Measurements from ENCODE around the gene PRDM10. TPM values are rescaled to one million over a fixed set of nuclear protein-coding genes. Genes with fewer than 3 reads are reported as not detected.
A peak's percentile ranks its signal among the peaks of the same experiment; 100 is the strongest.

Gene PRDM10
- total and polyA plus RNA-seq, 2 donors (not counting 1 experiment from before 2014, with no cell fraction given): 2.5 to 2.9 TPM

DNA sequence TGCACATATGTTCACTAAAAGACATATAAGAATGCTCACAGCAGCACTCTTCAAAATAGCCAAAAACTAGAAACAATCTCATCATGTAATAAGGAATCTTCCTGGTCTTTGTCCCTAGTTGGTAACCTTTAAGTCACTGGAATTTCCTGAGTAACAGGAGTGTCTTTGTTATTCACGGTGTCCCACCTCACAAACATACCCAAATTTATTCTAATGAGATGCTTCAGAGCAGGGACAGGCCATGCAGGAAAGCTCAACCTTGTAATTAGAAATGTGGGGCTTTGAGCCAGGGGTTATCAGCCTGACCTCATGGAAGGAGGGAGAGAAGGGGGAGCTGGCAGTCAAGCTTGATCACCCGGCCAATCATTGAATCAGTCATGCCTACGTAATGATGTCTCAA is 66.9 kb downstream of the PRDM10 start:
- Histone ChIP-seq H3K27me3 (ENCODE audit: control insufficient read depth, insufficient read depth, low read length) (no peaks in the 10 kb centered on the region), H3K9ac (ENCODE audit: insufficient read depth, low read length) (no peak overlapping the region), H4K20me1 (ENCODE audit: control insufficient read depth, extremely low read depth, insufficient read depth, low read length) (no peaks in the 10 kb centered on the region), H2AFZ (ENCODE audit: low read length) (no peak overlapping the region), H3K79me2 (ENCODE audit: control insufficient read depth, insufficient read depth, low read length) (no peaks in the 10 kb centered on the region), H3K4me1 (ENCODE audit: control insufficient read depth, extremely low read depth, insufficient read depth, low read length) (no peaks in the 10 kb centered on the region), H3K9me3 (ENCODE audit: control insufficient read depth, insufficient read depth, low read depth, low read length) (no peaks in the 10 kb centered on the region), H3K4me3 (replicated peaks in 1 of 4; ENCODE audit: control extremely low read depth in 1 of 4, insufficient read depth in 1 of 4, low read depth in 3 of 4, low read length in 4 of 4) (no peak overlapping the region), H3K36me3 (ENCODE audit: control insufficient read depth, insufficient read depth, low read length) (peaks cover 3% of the 10 kb centered on the region), H3K4me2 (ENCODE audit: extremely low read depth, insufficient read depth, low read length) (no peak overlapping the region), H3K27ac (ENCODE audit: insufficient read depth, low read length) (no peak overlapping the region)
- TF ChIP-seq, protein P1, sequence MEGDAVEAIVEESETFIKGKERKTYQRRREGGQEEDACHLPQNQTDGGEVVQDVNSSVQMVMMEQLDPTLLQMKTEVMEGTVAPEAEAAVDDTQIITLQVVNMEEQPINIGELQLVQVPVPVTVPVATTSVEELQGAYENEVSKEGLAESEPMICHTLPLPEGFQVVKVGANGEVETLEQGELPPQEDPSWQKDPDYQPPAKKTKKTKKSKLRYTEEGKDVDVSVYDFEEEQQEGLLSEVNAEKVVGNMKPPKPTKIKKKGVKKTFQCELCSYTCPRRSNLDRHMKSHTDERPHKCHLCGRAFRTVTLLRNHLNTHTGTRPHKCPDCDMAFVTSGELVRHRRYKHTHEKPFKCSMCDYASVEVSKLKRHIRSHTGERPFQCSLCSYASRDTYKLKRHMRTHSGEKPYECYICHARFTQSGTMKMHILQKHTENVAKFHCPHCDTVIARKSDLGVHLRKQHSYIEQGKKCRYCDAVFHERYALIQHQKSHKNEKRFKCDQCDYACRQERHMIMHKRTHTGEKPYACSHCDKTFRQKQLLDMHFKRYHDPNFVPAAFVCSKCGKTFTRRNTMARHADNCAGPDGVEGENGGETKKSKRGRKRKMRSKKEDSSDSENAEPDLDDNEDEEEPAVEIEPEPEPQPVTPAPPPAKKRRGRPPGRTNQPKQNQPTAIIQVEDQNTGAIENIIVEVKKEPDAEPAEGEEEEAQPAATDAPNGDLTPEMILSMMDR (conservative IDR thresholded peaks at IDR 0.05 in 1 of 2, IDR thresholded peaks at IDR 0.05 in 1 of 2; ENCODE audit: low read depth in 1 of 2, low read length in 2 of 2): no peak
- no peak for TF ChIP-seq EZH2 (IDR thresholded peaks at IDR 0.05; ENCODE audit: low read length, missing control alignments)
- no peak for DNase-seq (ENCODE audit: low read depth in 2 of 2)

DNA sequence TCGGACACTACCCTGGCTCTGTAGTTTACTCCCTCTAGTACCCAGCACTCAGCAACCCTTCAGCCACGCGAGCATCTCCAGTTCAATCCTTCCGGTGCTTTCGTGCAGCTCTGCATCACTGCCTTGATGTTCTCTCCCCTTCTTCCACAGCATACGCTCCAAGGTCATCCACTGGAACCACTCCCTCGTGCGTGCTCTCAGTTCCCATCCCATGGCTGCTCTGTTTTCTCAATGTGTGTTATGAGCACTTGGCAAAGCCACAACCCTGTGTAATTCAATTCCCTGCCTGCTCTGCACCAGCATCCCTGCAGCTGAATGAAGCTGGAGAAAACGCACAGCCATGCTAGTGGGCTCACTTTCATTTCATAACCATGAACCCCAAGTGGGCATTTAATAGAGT is 68.7 kb downstream of the PRDM10 start:
- Histone ChIP-seq H2AFZ (ENCODE audit: low read length) (no peak overlapping the region), H3K27me3 (ENCODE audit: control insufficient read depth, insufficient read depth, low read length) (no peaks in the 10 kb centered on the region), H3K9me3 (ENCODE audit: control insufficient read depth, insufficient read depth, low read depth, low read length) (no peaks in the 10 kb centered on the region), H3K27ac (ENCODE audit: insufficient read depth, low read length) (no peak overlapping the region), H3K9ac (ENCODE audit: insufficient read depth, low read length) (no peak overlapping the region), H3K4me3 (replicated peaks in 1 of 4; ENCODE audit: control extremely low read depth in 1 of 4, insufficient read depth in 1 of 4, low read depth in 3 of 4, low read length in 4 of 4) (no peak overlapping the region), H3K36me3 (ENCODE audit: control insufficient read depth, insufficient read depth, low read length) (peaks cover 3% of the 10 kb centered on the region), H3K4me1 (ENCODE audit: control insufficient read depth, extremely low read depth, insufficient read depth, low read length) (no peaks in the 10 kb centered on the region), H3K79me2 (ENCODE audit: control insufficient read depth, insufficient read depth, low read length) (no peaks in the 10 kb centered on the region), H4K20me1 (ENCODE audit: control insufficient read depth, extremely low read depth, insufficient read depth, low read length) (no peaks in the 10 kb centered on the region), H3K4me2 (ENCODE audit: extremely low read depth, insufficient read depth, low read length) (no peak overlapping the region)
- no peak for DNase-seq (ENCODE audit: low read depth in 2 of 2)
- TF ChIP-seq, protein P1 (conservative IDR thresholded peaks at IDR 0.05 in 1 of 2, IDR thresholded peaks at IDR 0.05 in 1 of 2; ENCODE audit: low read depth in 1 of 2, low read length in 2 of 2): no peak
- no peak for TF ChIP-seq EZH2 (IDR thresholded peaks at IDR 0.05; ENCODE audit: low read length, missing control alignments)

- H3K27me3 ChIP-seq (ENCODE audit: control insufficient read depth, insufficient read depth, low read length): no peaks in the 10 kb centered on the region
- H3K79me2 ChIP-seq (ENCODE audit: control insufficient read depth, insufficient read depth, low read length): no peaks in the 10 kb centered on the region
- no peaks in the 10 kb centered on the region for H3K4me1 ChIP-seq (ENCODE audit: control insufficient read depth, extremely low read depth, insufficient read depth, low read length)
- no peaks in the 10 kb centered on the region for H4K20me1 ChIP-seq (ENCODE audit: control insufficient read depth, extremely low read depth, insufficient read depth, low read length)
- no peak overlapping the region for H3K9ac ChIP-seq (ENCODE audit: insufficient read depth, low read length)
- H3K36me3 ChIP-seq (ENCODE audit: control insufficient read depth, insufficient read depth, low read length): peaks cover 3% of the 10 kb centered on the region
- no peak overlapping the region for H3K4me3 ChIP-seq (replicated peaks in 1 of 4; ENCODE audit: control extremely low read depth in 1 of 4, insufficient read depth in 1 of 4, low read depth in 3 of 4, low read length in 4 of 4)
- DNase-seq (ENCODE audit: low read depth in 2 of 2): peak in 1 of 2 donors; percentile 6
- TF ChIP-seq, protein P1 (conservative IDR thresholded peaks at IDR 0.05 in 1 of 2, IDR thresholded peaks at IDR 0.05 in 1 of 2; ENCODE audit: low read depth in 1 of 2, low read length in 2 of 2): no peak
- TF ChIP-seq EZH2 (IDR thresholded peaks at IDR 0.05; ENCODE audit: low read length, missing control alignments): no peak
- no peak overlapping the region for H3K4me2 ChIP-seq (ENCODE audit: extremely low read depth, insufficient read depth, low read length)
- no peak overlapping the region for H3K27ac ChIP-seq (ENCODE audit: insufficient read depth, low read length)
- H2AFZ ChIP-seq (ENCODE audit: low read length): no peak overlapping the region
- no peaks in the 10 kb centered on the region for H3K9me3 ChIP-seq (ENCODE audit: control insufficient read depth, insufficient read depth, low read depth, low read length)
Measured at GRCh38 chr11:129933262-129933661, 69.4 kb downstream of the PRDM10 start.

All from fibroblast of lung (primary cell).